ENCODE results near the gene RAB20.
"Not testable (repeated sequence)": the region's sequence is repeated elsewhere in the genome, so short reads cannot be mapped to it uniquely, and the experiment has no call there.

Gene RAB20

DNA sequence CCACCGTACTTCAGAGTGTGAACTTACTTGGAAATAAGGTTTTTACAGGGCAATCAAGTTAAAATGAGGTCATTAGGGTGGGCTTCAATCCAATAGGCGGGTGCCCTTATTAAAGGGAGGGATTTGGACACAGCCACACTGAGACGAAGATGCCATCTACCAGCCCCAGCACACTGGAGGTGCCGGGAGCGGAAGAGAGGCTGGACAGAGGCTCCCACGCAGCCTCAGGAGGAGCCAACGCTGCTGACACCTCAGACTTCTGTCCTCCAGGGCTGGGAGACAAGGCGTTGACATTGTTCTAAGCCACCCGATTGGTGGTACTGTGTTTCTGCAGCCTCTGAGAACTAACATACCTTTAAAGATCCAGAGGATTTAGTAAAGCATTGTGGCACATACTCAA is 12.6 kb upstream of the RAB20 start:
- H3K4me1 ChIP-seq (ENCODE audit: control insufficient read depth in 1 of 2, insufficient read depth in 1 of 2, low read depth in 1 of 2, low read length in 1 of 2) = peaks cover 14 to 25% of the 10 kb centered on the region in 2 experiments
- peaks cover 37% of the 10 kb centered on the region for H3K27me3 ChIP-seq
- H3K36me3 ChIP-seq = no peaks in the 10 kb centered on the region
- no peak overlapping the region for H3K4me3 ChIP-seq (ENCODE audit: low read depth in 1 of 2, low read length in 1 of 2)
- TF ChIP-seq, protein P1, sequence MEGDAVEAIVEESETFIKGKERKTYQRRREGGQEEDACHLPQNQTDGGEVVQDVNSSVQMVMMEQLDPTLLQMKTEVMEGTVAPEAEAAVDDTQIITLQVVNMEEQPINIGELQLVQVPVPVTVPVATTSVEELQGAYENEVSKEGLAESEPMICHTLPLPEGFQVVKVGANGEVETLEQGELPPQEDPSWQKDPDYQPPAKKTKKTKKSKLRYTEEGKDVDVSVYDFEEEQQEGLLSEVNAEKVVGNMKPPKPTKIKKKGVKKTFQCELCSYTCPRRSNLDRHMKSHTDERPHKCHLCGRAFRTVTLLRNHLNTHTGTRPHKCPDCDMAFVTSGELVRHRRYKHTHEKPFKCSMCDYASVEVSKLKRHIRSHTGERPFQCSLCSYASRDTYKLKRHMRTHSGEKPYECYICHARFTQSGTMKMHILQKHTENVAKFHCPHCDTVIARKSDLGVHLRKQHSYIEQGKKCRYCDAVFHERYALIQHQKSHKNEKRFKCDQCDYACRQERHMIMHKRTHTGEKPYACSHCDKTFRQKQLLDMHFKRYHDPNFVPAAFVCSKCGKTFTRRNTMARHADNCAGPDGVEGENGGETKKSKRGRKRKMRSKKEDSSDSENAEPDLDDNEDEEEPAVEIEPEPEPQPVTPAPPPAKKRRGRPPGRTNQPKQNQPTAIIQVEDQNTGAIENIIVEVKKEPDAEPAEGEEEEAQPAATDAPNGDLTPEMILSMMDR (IDR thresholded peaks at IDR 0.05) = no peak
- H3K9me3 ChIP-seq = no peaks in the 10 kb centered on the region
- no peak overlapping the region for H3K27ac ChIP-seq

DNA sequence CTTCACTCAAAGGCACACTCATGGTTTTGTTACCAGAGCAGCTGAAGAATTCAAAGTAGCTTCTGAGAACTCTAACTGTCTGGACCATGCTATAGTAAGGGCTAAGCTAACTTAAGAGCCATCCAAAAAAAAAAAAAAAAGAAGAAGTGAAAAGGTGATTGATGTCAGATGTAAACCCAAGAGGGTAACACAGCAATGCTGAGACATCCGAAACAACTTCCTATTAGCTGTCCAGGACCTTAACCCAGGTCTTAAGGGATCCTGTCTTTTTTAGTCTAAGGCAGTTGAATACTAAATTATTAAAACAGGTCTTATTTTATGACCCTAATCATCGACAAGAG is 11.2 kb upstream of the RAB20 start:
- Histone ChIP-seq H3K4me1 (ENCODE audit: control insufficient read depth in 1 of 2, insufficient read depth in 1 of 2, low read depth in 1 of 2, low read length in 1 of 2) (peaks cover 14 to 25% of the 10 kb centered on the region in 2 experiments), H3K9me3 (no peaks in the 10 kb centered on the region), H3K27me3 (peaks cover 37% of the 10 kb centered on the region), H3K27ac (no peak overlapping the region), H3K36me3 (no peaks in the 10 kb centered on the region), H3K4me3 (ENCODE audit: low read depth in 1 of 2, low read length in 1 of 2) (no peak overlapping the region)
- TF ChIP-seq, protein P1 (IDR thresholded peaks at IDR 0.05) = no peak

DNA sequence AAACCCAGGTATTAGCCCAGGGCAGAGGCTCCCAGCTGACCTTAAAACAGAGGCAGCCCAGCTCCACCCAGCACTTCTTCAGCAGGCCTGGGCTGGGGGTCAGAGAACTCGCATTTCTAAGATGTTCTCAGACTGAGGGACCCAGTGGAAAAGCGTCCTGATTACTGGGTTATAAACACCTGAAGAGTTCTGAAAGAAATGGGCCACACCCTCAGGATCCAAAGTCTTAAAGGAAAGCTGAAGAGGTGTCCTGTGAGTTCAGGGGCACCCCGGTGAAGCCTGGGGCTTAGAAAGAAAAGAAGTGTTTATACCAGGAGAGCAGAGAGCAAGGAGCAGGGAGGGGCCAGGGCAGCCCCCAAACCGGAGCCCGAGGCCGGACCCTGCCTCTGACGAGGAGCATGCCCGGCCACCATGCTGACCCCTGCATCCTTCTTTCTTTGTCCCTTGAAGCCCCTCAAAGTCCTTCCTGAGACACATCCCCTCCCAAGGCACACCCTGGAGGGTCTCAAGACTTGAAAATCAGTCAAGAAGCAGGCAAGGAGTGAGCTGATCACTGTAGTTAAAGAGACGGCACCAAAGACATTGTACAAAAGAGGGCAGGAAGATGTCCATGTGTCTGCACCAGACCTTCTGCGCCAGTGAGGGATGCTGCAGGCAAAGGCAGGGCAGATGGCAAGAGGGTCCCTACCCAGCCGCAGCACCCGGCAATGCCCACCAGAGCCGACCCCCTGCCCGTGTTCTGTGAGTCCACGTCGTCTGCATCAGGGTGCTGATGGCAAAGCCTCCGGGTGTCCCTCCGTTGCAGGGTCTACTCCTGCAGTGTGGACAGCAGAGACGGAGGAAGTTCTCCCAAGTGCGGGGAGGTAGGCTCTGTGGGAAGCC is 10.6 kb upstream of the RAB20 start:
- TF ChIP-seq, protein P1 (IDR thresholded peaks at IDR 0.05) = no peak
- Histone ChIP-seq H3K9me3 (no peaks in the 10 kb centered on the region), H3K27me3 (peaks cover 37% of the 10 kb centered on the region), H3K4me3 (ENCODE audit: low read depth in 1 of 2, low read length in 1 of 2) (no peak overlapping the region), H3K36me3 (no peaks in the 10 kb centered on the region), H3K27ac (no peak overlapping the region), H3K4me1 (ENCODE audit: control insufficient read depth in 1 of 2, insufficient read depth in 1 of 2, low read depth in 1 of 2, low read length in 1 of 2) (peaks cover 14 to 25% of the 10 kb centered on the region in 2 experiments)

- no peaks in the 10 kb centered on the region for H3K36me3 ChIP-seq
- H3K4me1 ChIP-seq (ENCODE audit: control insufficient read depth in 1 of 2, insufficient read depth in 1 of 2, low read depth in 1 of 2, low read length in 1 of 2) = peaks cover 10 to 21% of the 10 kb centered on the region in 2 experiments
- peaks cover 31% of the 10 kb centered on the region for H3K27me3 ChIP-seq
These were observed 9.4 kb upstream of the RAB20 start for GRCh38 chr13:110570886-110571285.

GRCh38 chr13:110569962-110570361 is 8.4 kb upstream of the RAB20 start:
- not testable (repeated sequence) for H3K27ac ChIP-seq; H3K9me3 ChIP-seq; H3K4me3 ChIP-seq (ENCODE audit: low read depth in 1 of 2, low read length in 1 of 2); H3K36me3 ChIP-seq
- Histone ChIP-seq H3K27me3 (peaks cover 26% of the 10 kb centered on the region), H3K4me1 (ENCODE audit: control insufficient read depth in 1 of 2, insufficient read depth in 1 of 2, low read depth in 1 of 2, low read length in 1 of 2) (peaks cover under 1 to 11% of the 10 kb centered on the region in 2 experiments)

More at GRCh38 chr13:110570886-110571285, 9.4 kb upstream of the RAB20 start:
- H3K9me3 ChIP-seq = no peaks in the 10 kb centered on the region
- TF ChIP-seq, protein P1 (IDR thresholded peaks at IDR 0.05) = no peak
- H3K27ac ChIP-seq = no peak overlapping the region
- H3K4me3 ChIP-seq (ENCODE audit: low read depth in 1 of 2, low read length in 1 of 2) = no peak overlapping the region

DNA sequence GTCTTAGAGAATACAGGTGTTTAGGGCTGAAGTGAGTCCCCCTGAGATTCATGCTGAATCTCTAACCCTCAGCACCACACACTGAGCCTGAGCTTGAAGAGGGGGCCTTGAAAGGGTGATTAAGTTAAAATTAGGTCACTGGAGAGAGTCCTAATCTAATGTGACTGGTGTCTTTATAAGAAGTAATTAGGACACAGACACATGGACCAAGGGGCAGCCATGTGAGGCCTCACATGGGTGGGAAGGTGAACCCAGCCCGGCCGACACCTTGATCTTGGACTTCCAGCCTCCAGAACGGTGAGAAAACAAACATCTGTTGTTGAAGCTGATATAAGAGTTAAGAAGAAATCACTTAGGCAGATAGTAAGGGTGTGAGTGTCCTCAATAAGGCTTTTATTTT is 7.1 kb upstream of the RAB20 start:
- Histone ChIP-seq H3K4me3 (ENCODE audit: low read depth in 1 of 2, low read length in 1 of 2) (no peak overlapping the region), H3K27me3 (peaks cover 14% of the 10 kb centered on the region), H3K9me3 (no peaks in the 10 kb centered on the region), H3K27ac (no peak overlapping the region), H3K36me3 (no peaks in the 10 kb centered on the region), H3K4me1 (ENCODE audit: control insufficient read depth in 1 of 2, insufficient read depth in 1 of 2, low read depth in 1 of 2, low read length in 1 of 2) (peaks cover 0 to 11% of the 10 kb centered on the region in 2 experiments)
- TF ChIP-seq, protein P1 (IDR thresholded peaks at IDR 0.05) = no peak

All from neutrophil (primary cell).